ENCODE data around the gene ZNF280D. TPM values are rescaled to one million over a fixed set of nuclear protein-coding genes. Genes with fewer than 3 reads are reported as not detected.

ZNF280D gene
- total and polyA plus RNA-seq, 2 of the 13 experiments (the other 11 are each of a cell fraction or from before 2014, with no cell fraction given) = 7.1 to 11.9 TPM

DNA sequence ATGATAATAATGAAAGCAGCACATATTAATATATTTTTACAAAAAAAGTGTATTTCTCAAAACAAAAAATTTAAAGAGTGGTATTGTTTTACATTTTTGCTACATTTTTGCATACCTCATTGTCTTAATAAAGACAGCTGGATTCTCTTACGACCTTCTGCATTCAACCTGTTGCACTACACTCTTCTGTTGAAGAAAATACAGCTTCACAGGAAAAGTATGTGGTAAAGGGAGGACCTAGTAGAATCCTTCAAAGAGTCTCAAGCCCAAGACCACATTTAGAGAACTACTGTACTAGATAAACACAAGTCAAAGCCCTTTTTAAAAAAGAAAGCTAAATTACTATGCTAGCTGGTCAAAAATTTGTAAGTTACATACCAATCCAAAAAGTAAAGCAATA is 7.9 kb downstream of the ZNF280D start:
- Histone ChIP-seq H3K4me3 (replicated peaks in 1 of 3; ENCODE audit: insufficient read depth in 1 of 3, low read depth in 2 of 3, low read length in 3 of 3) (no peak overlapping the region), H3K79me2 (ENCODE audit: insufficient read depth, low read length) (peaks cover 5% of the 10 kb centered on the region), H3K27ac (ENCODE audit: extremely low read length, insufficient read depth, low read length) (no peak overlapping the region), H3K9ac (ENCODE audit: insufficient read depth, low read depth, low read length) (no peak overlapping the region), H2AFZ (ENCODE audit: low read length) (no peak overlapping the region), H3K27me3 (ENCODE audit: control insufficient read depth in 1 of 2, insufficient read depth in 2 of 2, low read length in 2 of 2) (no peaks in the 10 kb centered on the region), H3K36me3 (replicated peaks in 1 of 2; ENCODE audit: control insufficient read depth in 1 of 2, insufficient read depth in 2 of 2, low read length in 2 of 2) (no peaks in the 10 kb centered on the region), H3K4me1 (ENCODE audit: insufficient read depth, low read length) (peaks cover 3% of the 10 kb centered on the region), H4K20me1 (ENCODE audit: insufficient read depth, low read length) (no peaks in the 10 kb centered on the region), H3K9me3 (ENCODE audit: low read length) (no peaks in the 10 kb centered on the region), H3K4me2 (ENCODE audit: low read depth, low read length) (no peak overlapping the region)
- intact Hi-C loops (cut with micrococcal nuclease; ENCODE audit: unreplicated experiment) = no loop called here
- BruUV-seq (replicated peaks) = no TSS peak
- CTCF ChIA-PET (ENCODE audit: low intra/inter-chr PET ratio, low total read pairs) = no interaction called here
- TF ChIP-seq ZNF337 (CRISPR knock-in tag; IDR thresholded peaks at IDR 0.05; ENCODE audit: borderline replicate concordance, low read depth) (no peak), HDAC2 (CRISPR knock-in tag; IDR thresholded peaks at IDR 0.05) (no peak), ASH2L (IDR thresholded peaks at IDR 0.05; ENCODE audit: insufficient read length, low read depth, low read length) (no peak), ZNF230 (CRISPR knock-in tag; IDR thresholded peaks at IDR 0.05) (no peak), GATAD1 (CRISPR knock-in tag; IDR thresholded peaks at IDR 0.05) (no peak), POLR2AphosphoS5 (IDR thresholded peaks at IDR 0.05; ENCODE audit: low read depth, low read length) (no peak), ETV5 (CRISPR knock-in tag; IDR thresholded peaks at IDR 0.05; ENCODE audit: borderline replicate concordance) (no peak)
- TF ChIP-seq, protein P1, sequence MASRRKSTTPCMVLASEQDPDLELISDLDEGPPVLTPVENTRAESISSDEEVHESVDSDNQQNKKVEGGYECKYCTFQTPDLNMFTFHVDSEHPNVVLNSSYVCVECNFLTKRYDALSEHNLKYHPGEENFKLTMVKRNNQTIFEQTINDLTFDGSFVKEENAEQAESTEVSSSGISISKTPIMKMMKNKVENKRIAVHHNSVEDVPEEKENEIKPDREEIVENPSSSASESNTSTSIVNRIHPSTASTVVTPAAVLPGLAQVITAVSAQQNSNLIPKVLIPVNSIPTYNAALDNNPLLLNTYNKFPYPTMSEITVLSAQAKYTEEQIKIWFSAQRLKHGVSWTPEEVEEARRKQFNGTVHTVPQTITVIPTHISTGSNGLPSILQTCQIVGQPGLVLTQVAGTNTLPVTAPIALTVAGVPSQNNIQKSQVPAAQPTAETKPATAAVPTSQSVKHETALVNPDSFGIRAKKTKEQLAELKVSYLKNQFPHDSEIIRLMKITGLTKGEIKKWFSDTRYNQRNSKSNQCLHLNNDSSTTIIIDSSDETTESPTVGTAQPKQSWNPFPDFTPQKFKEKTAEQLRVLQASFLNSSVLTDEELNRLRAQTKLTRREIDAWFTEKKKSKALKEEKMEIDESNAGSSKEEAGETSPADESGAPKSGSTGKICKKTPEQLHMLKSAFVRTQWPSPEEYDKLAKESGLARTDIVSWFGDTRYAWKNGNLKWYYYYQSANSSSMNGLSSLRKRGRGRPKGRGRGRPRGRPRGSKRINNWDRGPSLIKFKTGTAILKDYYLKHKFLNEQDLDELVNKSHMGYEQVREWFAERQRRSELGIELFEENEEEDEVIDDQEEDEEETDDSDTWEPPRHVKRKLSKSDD (CRISPR knock-in tag; IDR thresholded peaks at IDR 0.05; ENCODE audit: low read depth) = no peak
- TF ChIP-seq, protein P2, sequence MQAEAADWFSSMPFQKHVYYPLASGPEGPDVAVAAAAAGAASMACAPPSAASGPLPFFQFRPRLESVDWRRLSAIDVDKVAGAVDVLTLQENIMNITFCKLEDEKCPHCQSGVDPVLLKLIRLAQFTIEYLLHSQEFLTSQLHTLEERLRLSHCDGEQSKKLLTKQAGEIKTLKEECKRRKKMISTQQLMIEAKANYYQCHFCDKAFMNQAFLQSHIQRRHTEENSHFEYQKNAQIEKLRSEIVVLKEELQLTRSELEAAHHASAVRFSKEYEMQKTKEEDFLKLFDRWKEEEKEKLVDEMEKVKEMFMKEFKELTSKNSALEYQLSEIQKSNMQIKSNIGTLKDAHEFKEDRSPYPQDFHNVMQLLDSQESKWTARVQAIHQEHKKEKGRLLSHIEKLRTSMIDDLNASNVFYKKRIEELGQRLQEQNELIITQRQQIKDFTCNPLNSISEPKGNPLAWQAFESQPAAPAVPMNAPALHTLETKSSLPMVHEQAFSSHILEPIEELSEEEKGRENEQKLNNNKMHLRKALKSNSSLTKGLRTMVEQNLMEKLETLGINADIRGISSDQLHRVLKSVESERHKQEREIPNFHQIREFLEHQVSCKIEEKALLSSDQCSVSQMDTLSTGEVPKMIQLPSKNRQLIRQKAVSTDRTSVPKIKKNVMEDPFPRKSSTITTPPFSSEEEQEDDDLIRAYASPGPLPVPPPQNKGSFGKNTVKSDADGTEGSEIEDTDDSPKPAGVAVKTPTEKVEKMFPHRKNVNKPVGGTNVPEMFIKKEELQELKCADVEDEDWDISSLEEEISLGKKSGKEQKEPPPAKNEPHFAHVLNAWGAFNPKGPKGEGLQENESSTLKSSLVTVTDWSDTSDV (CRISPR knock-in tag; IDR thresholded peaks at IDR 0.05) = no peak
- no peak for FAIRE-seq
- POLR2A ChIA-PET = no interaction called here
- in situ Hi-C loops (cut with HindIII; ENCODE audit: extremely low pct_ligation_motif_present, low pct_unique_long_range_greater_than_20kb) = no loop called here
- WGBS (ENCODE audit: low lambda C conversion rate) = 95% methylated on average over 1 of the region's 1 CpG
- no peak for ATAC-seq
- no peak for DNase-seq (ENCODE audit: low spot score)
